Measurements from ENCODE around the gene FKBP7.
"Not testable (repeated sequence)": the region's sequence is repeated elsewhere in the genome, so short reads cannot be mapped to it uniquely, and the experiment has no call there.

FKBP7 gene

GRCh38 chr2:178479275-178479616, 846 bp upstream of the FKBP7 start:
- no peak for DNase-seq (ENCODE audit: low read depth)
- peak overlapping the region; percentile 89 for H3K4me3 ChIP-seq (ENCODE audit: low read depth, low read length)
- TF ChIP-seq, protein P1, sequence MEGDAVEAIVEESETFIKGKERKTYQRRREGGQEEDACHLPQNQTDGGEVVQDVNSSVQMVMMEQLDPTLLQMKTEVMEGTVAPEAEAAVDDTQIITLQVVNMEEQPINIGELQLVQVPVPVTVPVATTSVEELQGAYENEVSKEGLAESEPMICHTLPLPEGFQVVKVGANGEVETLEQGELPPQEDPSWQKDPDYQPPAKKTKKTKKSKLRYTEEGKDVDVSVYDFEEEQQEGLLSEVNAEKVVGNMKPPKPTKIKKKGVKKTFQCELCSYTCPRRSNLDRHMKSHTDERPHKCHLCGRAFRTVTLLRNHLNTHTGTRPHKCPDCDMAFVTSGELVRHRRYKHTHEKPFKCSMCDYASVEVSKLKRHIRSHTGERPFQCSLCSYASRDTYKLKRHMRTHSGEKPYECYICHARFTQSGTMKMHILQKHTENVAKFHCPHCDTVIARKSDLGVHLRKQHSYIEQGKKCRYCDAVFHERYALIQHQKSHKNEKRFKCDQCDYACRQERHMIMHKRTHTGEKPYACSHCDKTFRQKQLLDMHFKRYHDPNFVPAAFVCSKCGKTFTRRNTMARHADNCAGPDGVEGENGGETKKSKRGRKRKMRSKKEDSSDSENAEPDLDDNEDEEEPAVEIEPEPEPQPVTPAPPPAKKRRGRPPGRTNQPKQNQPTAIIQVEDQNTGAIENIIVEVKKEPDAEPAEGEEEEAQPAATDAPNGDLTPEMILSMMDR (conservative IDR thresholded peaks at IDR 0.05; ENCODE audit: low read depth, low read length) = no peak

DNA sequence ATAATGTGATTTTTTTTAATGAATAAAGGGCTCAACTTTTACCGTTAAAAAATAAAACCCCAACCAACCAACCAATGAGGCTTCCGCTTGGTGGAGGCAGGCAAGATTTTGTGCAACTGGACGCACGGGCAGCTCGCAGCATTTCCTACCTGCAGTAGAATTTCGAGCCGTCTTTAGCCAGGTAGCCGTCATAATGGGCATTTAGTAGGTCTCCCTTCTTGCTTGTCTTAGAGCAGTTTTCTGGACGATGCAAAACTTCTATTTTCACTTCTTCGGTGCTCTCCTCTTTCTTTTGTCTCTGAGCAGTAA, 316 bp downstream of the FKBP7 start:
- DNase-seq (ENCODE audit: low read depth) = peak; percentile 38

GRCh38 chr2:178477443-178478129, 814 bp downstream of the FKBP7 start:
- no peak for DNase-seq (ENCODE audit: low read depth)
- TF ChIP-seq, protein P1 (conservative IDR thresholded peaks at IDR 0.05; ENCODE audit: low read depth, low read length) = no peak
- peak overlapping the region; percentile 89 for H3K4me3 ChIP-seq (ENCODE audit: low read depth, low read length)

More for the DNA sequence above, 316 bp downstream of the FKBP7 start:
- TF ChIP-seq, protein P1 (conservative IDR thresholded peaks at IDR 0.05; ENCODE audit: low read depth, low read length) = no peak
- H3K4me3 ChIP-seq (ENCODE audit: low read depth, low read length) = peak overlapping the region; percentile 89

DNA sequence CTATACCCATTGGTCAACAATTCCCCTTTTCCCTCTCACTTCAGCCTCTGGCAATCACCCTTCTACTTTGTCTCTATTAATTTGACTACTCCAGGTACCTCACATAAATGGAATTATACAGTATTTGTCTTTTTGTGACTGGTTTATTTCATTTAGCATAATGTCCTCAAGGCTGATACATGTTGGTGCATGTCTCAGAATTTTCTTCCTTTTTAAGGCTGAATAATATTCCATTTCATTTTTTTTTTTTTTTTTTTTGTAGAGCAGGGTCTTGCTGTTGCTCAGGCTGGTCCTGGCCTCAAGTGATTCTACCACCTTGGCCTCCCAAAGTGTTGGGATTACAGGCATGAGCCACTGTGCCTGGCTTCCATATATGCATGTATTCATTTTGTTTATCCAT, 1.9 kb downstream of the FKBP7 start:
- TF ChIP-seq, protein P1 (conservative IDR thresholded peaks at IDR 0.05; ENCODE audit: low read depth, low read length) = no peak
- H3K4me3 ChIP-seq (ENCODE audit: low read depth, low read length) = no peak overlapping the region
- DNase-seq (ENCODE audit: low read depth) = no peak

- no peak for DNase-seq (ENCODE audit: low read depth)
- TF ChIP-seq, protein P1 (conservative IDR thresholded peaks at IDR 0.05; ENCODE audit: low read depth, low read length) = no peak
- no peak overlapping the region for H3K4me3 ChIP-seq (ENCODE audit: low read depth, low read length)
These were observed 3.8 kb downstream of the FKBP7 start for GRCh38 chr2:178474560-178474959.

- H3K4me3 ChIP-seq (ENCODE audit: low read depth, low read length) = no peak overlapping the region
- DNase-seq (ENCODE audit: low read depth) = no peak
- TF ChIP-seq, protein P1 (conservative IDR thresholded peaks at IDR 0.05; ENCODE audit: low read depth, low read length) = no peak
These were observed 4.5 kb downstream of the FKBP7 start for GRCh38 chr2:178473931-178474330.

- no peak for DNase-seq (ENCODE audit: low read depth)
- H3K4me3 ChIP-seq (ENCODE audit: low read depth, low read length) = no peak overlapping the region
- TF ChIP-seq, protein P1 (conservative IDR thresholded peaks at IDR 0.05; ENCODE audit: low read depth, low read length) = no peak
These were observed 5.0 kb downstream of the FKBP7 start for GRCh38 chr2:178473373-178473772.

DNA sequence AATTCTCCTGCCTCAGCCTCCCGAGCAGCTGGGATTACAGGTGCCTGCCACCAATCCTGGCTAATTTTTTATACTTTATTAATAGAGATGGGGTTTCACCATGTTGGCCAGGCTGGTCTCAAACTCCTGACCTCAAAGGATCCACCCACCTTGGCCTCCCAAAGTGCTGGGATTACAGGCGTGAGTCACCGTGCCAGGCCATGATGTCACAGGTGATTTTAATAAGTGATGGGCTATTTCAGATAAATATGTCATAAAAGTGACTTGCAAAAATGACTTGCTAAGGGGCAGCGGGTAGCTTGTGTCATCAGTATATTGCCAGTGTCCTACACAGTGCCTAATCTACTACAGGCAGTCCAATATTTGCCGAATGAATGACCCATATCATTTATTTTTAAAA, 7.1 kb downstream of the FKBP7 start:
- not testable (repeated sequence) for DNase-seq (ENCODE audit: low read depth); H3K4me3 ChIP-seq (ENCODE audit: low read depth, low read length)

Data from choroid plexus epithelial cell (primary cell).